Right cardiac atrium (tissue), 5 donors: ENCODE results near the gene MORC3. TPM values are rescaled to one million over a fixed set of nuclear protein-coding genes. Genes with fewer than 3 reads are reported as not detected.

ENCODE experiments used
- ATAC-seq, 2 donors: fragments of 200-7000 bp; cut with Tn5 transposase; one replicate each; pipeline versions ENCODE4 v1.8.0 to v1.9.1; 2020; ENCODE audit warnings: moderate library complexity in 2 of 2, mild to moderate bottlenecking in 1 of 2
- DNase-seq, 3 donors: peaks; one replicate each; pipeline ENCODE4 v3.0.0-alpha.2; 2020
- H3K27ac ChIP-seq: one replicate; pipeline ENCODE4 v1.5.1; 2013; ENCODE audit warnings: mild to moderate bottlenecking, low read length, control low read depth, moderate library complexity
- H3K27me3 ChIP-seq: one replicate; pipeline ENCODE4 v1.6.1; 2013; ENCODE audit not compliant: control insufficient read depth, insufficient read depth
- H3K4me1 ChIP-seq: one replicate; pipeline ENCODE4 v1.6.1; 2013; ENCODE audit warnings: low read length; ENCODE audit not compliant: control insufficient read depth, insufficient read depth
- H3K4me3 ChIP-seq: one replicate; pipeline ENCODE4 v1.5.1; 2013; ENCODE audit warnings: low read length, control low read depth
- H3K9me3 ChIP-seq: one replicate; pipeline ENCODE4 v1.6.1; 2013; ENCODE audit warnings: low read length; ENCODE audit not compliant: control insufficient read depth
- WGBS: extraction: QIAGEN DNeasy Blood & Tissue Kit; methylation state at CpG from one replicate; pipeline ENCODE4 v1.1.7; 2013; 5-methylcytosine and 5-hydroxymethylcytosine counted together
- intact Hi-C, 4 donors: fragments of 100-400 bp; cut with DNase I; formaldehyde crosslinking; loops; one replicate each; pipeline versions ENCODE4 v1.11.0 to v1.14.0; 2022 to 2023
- polyA plus RNA-seq: library from polyadenylated mRNA; stranded (reverse); fragments of 200-250 nt; gene quantifications from one replicate; pipeline ENCODE4 v1.2.3, GENCODE V29; 2013
- total RNA-seq, 4 donors: library from RNA; stranded (reverse); fragmentation: NEBNext Ultra II Directional; extraction: Animal tissue kit (Norgen Biotek cat#: 25700); gene quantifications; one replicate each; pipeline ENCODE4 v1.2.1, GENCODE V29; 2021
- donor health status: healthy with polysubstance abuse.
- donor health status: DM: no; HTN: yes; CAD: no.
- donor health status: DM: no; HTN: no; CAD: no.
- donor health status: DM: no; HTN: yes; CAD: no; lungs with severe emphysema.
- donor health status: DM: yes; HTN: yes; CAD: no.

Gene MORC3
- total and polyA plus RNA-seq, 5 donors, result 10.0 to 23.1 (median 20.8) TPM

DNA sequence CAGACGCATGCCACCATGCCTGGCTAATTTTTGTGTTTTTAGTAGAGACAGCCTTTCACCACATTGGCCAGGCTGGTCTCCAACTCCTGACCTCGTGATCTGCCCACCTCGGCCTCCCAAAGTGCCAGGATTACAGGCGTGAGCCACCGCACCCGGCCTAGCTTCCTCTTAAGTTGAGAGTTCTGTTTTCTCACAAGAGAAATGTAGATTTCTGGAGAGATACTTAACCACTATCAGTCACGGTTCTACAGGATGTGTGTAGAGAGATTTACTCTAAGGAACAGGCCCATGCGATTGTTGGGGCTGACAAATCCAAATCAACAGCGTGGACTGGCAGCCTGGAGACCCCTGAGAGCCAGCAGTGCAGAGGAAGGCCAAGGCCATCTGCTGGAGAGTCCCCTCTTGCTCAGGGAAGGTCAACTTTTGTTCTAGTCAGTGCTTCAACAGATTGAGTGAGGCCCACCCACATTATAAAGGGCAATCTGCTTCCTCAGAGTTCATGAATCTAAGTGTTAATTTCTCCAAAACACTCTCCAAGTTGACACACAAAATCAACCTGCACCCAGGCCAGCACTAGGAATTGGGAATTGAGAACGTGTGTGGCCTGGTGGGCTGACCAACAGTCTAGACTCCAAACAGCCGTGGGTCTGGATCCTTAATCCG is 103.9 kb downstream of the MORC3 start:
- H3K4me1 ChIP-seq, result peaks cover 4% of the 10 kb centered on the region
- H3K27me3 ChIP-seq, result no peaks in the 10 kb centered on the region
- intact Hi-C loops, result loop anchor here in 3 of 4 donors (5.0 to 10.0 kb wide), 3 partner anchors 161 to 503 kb away; no protein-coding TSS in a partner anchor
- DNase-seq (no peak), ATAC-seq (no peak)
- no peak overlapping the region for H3K27ac ChIP-seq
- no peak overlapping the region for H3K4me3 ChIP-seq
- WGBS, result 84% methylated on average over 12 of the region's 12 CpGs
- H3K9me3 ChIP-seq, result no peaks in the 10 kb centered on the region

GRCh38 chr21:36424592-36424991 is 104.6 kb downstream of the MORC3 start:
- H3K4me3 ChIP-seq, result no peak overlapping the region
- ATAC-seq (no peak), DNase-seq (no peak)
- intact Hi-C loops, result loop anchor here in 3 of 4 donors (5.0 to 10.0 kb wide), 3 partner anchors 160 to 503 kb away; no protein-coding TSS in a partner anchor
- no peaks in the 10 kb centered on the region for H3K27me3 ChIP-seq
- no peak overlapping the region for H3K27ac ChIP-seq
- WGBS, result 91% methylated on average over 8 of the region's 8 CpGs
- H3K9me3 ChIP-seq, result no peaks in the 10 kb centered on the region
- H3K4me1 ChIP-seq, result peaks cover 4% of the 10 kb centered on the region

GRCh38 chr21:36425286-36425685 is 105.3 kb downstream of the MORC3 start:
- Histone ChIP-seq H3K4me1 (peaks cover 4% of the 10 kb centered on the region), H3K9me3 (no peaks in the 10 kb centered on the region), H3K4me3 (no peak overlapping the region), H3K27me3 (no peaks in the 10 kb centered on the region), H3K27ac (no peak overlapping the region)
- no peak for ATAC-seq
- intact Hi-C loops, result loop anchor here in 3 of 4 donors (10.0 kb wide), 2 partner anchors 160 to 500 kb away; no protein-coding TSS in a partner anchor
- 77% methylated on average over 9 of the region's 9 CpGs for WGBS
- no peak for DNase-seq

Other genes with a start within 250 kb of the MORC3 start
- gene CBR3, start 185.1 kb upstream of the MORC3 start, total RNA-seq, result 1 to 10 TPM; 3.1 to 4.1 (median 3.5) TPM
- gene CBR3, start 185.1 kb upstream of the MORC3 start, polyA plus RNA-seq, result 6.2 TPM
- gene DOP1B, start 163.4 kb upstream of the MORC3 start, total RNA-seq, result 1 to 10 TPM; 5.0 to 8.1 (median 7.1) TPM
- 1.7 TPM for gene DOP1B, start 163.4 kb upstream of the MORC3 start, polyA plus RNA-seq
- gene CHAF1B, start 65.2 kb downstream of the MORC3 start, total RNA-seq, result 1 to 10 TPM in 1 of 4 donors, under 1 TPM in 3; 0.74 to 1.3 (median 0.76) TPM
- 0.61 TPM for gene CHAF1B, start 65.2 kb downstream of the MORC3 start, polyA plus RNA-seq
- not detected for gene CLDN14, start 159.9 kb downstream of the MORC3 start, total RNA-seq
- not detected for gene CLDN14, start 159.9 kb downstream of the MORC3 start, polyA plus RNA-seq